GM12878 (cell line): ENCODE data around the gene KAZN. TPM values are rescaled to one million over a fixed set of nuclear protein-coding genes. Genes with fewer than 3 reads are reported as not detected.

Experiments
- ATAC-seq: fragments of 200-7000 bp; cut with Tn5 transposase; 3 replicates; pipeline ENCODE4 v1.9.1; 2020; ENCODE audit warnings: mild to moderate bottlenecking, moderate library complexity
- BruUV-seq: library from RNA; stranded (reverse); fragments of 400-500 nt; replicated peaks from 2 replicates; lab custom pipeline; 2021; lab: Mats Ljungman, UMichigan
- CTCF ChIA-PET: fragments of 300-600 bp; sonication (Branson Sonifier 250); formaldehyde crosslinking; extraction: SDS; loops from one replicate; lab custom pipeline; 2021; ENCODE audit warnings: inconsistent platforms; lab: Yijun Ruan, JAX
- POLR2A ChIA-PET: fragments of 350-600 bp; formaldehyde crosslinking; extraction: SDS; loops from one replicate; lab custom pipeline; 2021; ENCODE audit warnings: inconsistent platforms; lab: Charles Lee
- RAD21 ChIA-PET: fragments of 300-600 bp; sonication (Branson Sonifier 250); formaldehyde crosslinking; loops from one replicate; lab custom pipeline; 2023; ENCODE audit warnings: antibody characterized with exemption; ENCODE audit not compliant: unreplicated experiment; lab: Charles Lee
- SMC1A ChIA-PET: fragments of 300-600 bp; sonication (Branson Sonifier 250); formaldehyde crosslinking; loops from one replicate; lab custom pipeline; 2023; ENCODE audit not compliant: unreplicated experiment, uncharacterized antibody; lab: Charles Lee
- DNase-seq: peaks from one replicate; pipeline ENCODE4 v3.0.0-alpha.2; 2011; ENCODE audit warnings: low read depth, low spot score
- FAIRE-seq: peaks from 3 replicates; lab custom pipeline; 2011; peaks lifted over from hg19 to GRCh38; lab: Jason Lieb, UNC
- H2AFZ ChIP-seq: 2 replicates; pipeline ENCODE4 v1.6.0; 2011; ENCODE audit warnings: low read depth, low read length, control low read depth; ENCODE audit not compliant: control insufficient read depth
- H3K27ac ChIP-seq: 2 replicates; pipeline ENCODE4 v1.5.1; 2011; ENCODE audit warnings: control low read depth; ENCODE audit not compliant: control insufficient read depth, insufficient read depth
- H3K27me3 ChIP-seq, 2 experiments: replicated peaks in 1 of 2; 2 replicates each; pipeline versions ENCODE4 v1.6.0 to v1.6.1; 2011; ENCODE audit warnings: low read length in 1 of 2; ENCODE audit not compliant: control insufficient read depth in 2 of 2, insufficient read depth in 2 of 2
- H3K36me3 ChIP-seq, 2 experiments: 2 replicates each; pipeline ENCODE4 v1.5.1; 2011; ENCODE audit warnings: low read length in 1 of 2; ENCODE audit not compliant: control insufficient read depth in 2 of 2, insufficient read depth in 2 of 2
- H3K4me1 ChIP-seq: 2 replicates; pipeline ENCODE4 v1.6.1; 2011; ENCODE audit warnings: mild to moderate bottlenecking, low read length, moderate library complexity, mixed read lengths; ENCODE audit not compliant: control insufficient read depth, insufficient read depth
- H3K4me2 ChIP-seq: 2 replicates; pipeline ENCODE4 v1.6.0; 2011; ENCODE audit warnings: control low read depth; ENCODE audit not compliant: control insufficient read depth, insufficient read depth
- H3K4me3 ChIP-seq: fragments of 200-600 bp; sonication (generic); 2 replicates; pipeline ENCODE4 v1.5.1; 2016
- H3K79me2 ChIP-seq: 2 replicates; pipeline ENCODE4 v1.6.0; 2011; ENCODE audit warnings: low read length; ENCODE audit not compliant: control insufficient read depth, insufficient read depth
- H3K9ac ChIP-seq: 2 replicates; pipeline ENCODE4 v1.8.0; 2011; ENCODE audit warnings: low read length, control low read depth, mixed read lengths; ENCODE audit not compliant: control insufficient read depth, insufficient read depth
- H3K9me3 ChIP-seq: replicated peaks from 3 replicates; pipeline ENCODE4 v1.5.1; 2011; ENCODE audit warnings: mild to moderate bottlenecking, low read length; ENCODE audit not compliant: control insufficient read depth, insufficient read depth
- H4K20me1 ChIP-seq: 2 replicates; pipeline ENCODE4 v1.6.0; 2011; ENCODE audit not compliant: control insufficient read depth, insufficient read depth
- BHLHE40 ChIP-seq, 2 experiments: fragments of 450-650 bp in 1 of 2; IDR thresholded peaks; 2 replicates each; pipeline ENCODE4 v1.6.1; 2011 to 2017; ENCODE audit warnings: low read depth in 2 of 2, borderline replicate concordance in 1 of 2, improper control_type of control experiment in 1 of 2, low read length in 1 of 2, mild to moderate bottlenecking in 1 of 2
- BMI1 ChIP-seq: fragments of 450-650 bp; IDR thresholded peaks from 2 replicates; pipeline ENCODE4 v1.6.1; 2016; ENCODE audit warnings: mild to moderate bottlenecking, moderate library complexity, borderline replicate concordance
- CHD4 ChIP-seq: fragments of 200-600 bp; sonication (generic); IDR thresholded peaks from 2 replicates; pipeline ENCODE4 v1.6.1; 2016; ENCODE audit warnings: mild to moderate bottlenecking
- ESRRA ChIP-seq: IDR thresholded peaks from 2 replicates; pipeline ENCODE4 v1.6.1; 2012; ENCODE audit warnings: mild to moderate bottlenecking, low read length, improper control_type of control experiment
- HSF1 ChIP-seq: fragments of 150-350 bp; IDR thresholded peaks from 2 replicates; pipeline ENCODE4 v1.6.1; 2014; ENCODE audit warnings: mild to moderate bottlenecking, low read depth, low read length
- IRF4 ChIP-seq: IDR thresholded peaks from 2 replicates; pipeline ENCODE4 v1.6.1; 2011; ENCODE audit warnings: low read depth, low read length
- MEF2B ChIP-seq: fragments of 450-650 bp; IDR thresholded peaks from 2 replicates; pipeline ENCODE4 v1.6.1; 2018; ENCODE audit warnings: mild to moderate bottlenecking, moderate library complexity; ENCODE audit not compliant: partially characterized antibody, poor library complexity, severe bottlenecking
- NBN ChIP-seq: fragments of 450-650 bp; IDR thresholded peaks from 2 replicates; pipeline ENCODE4 v1.6.1; 2016
- NFYA ChIP-seq: IDR thresholded peaks from 2 replicates; pipeline ENCODE4 v1.6.1; 2011; ENCODE audit warnings: low read depth, mild to moderate bottlenecking, low read length, improper control_type of control experiment, borderline replicate concordance
- SIN3A ChIP-seq: IDR thresholded peaks from 2 replicates; pipeline ENCODE4 v1.6.1; 2012; ENCODE audit warnings: low read depth, low read length, improper control_type of control experiment
- SREBF1 ChIP-seq: IDR thresholded peaks from 2 replicates; pipeline ENCODE4 v1.6.1; 2012; ENCODE audit warnings: mild to moderate bottlenecking, low read length
- ZNF207 ChIP-seq: fragments of 450-650 bp; IDR thresholded peaks from 2 replicates; pipeline ENCODE4 v1.6.1; 2014; ENCODE audit warnings: antibody characterized with exemption, mild to moderate bottlenecking, borderline replicate concordance
- ZNF217 ChIP-seq: fragments of 450-650 bp; IDR thresholded peaks from 2 replicates; pipeline ENCODE4 v1.6.1; 2017; ENCODE audit warnings: antibody characterized with exemption, mild to moderate bottlenecking
- ZNF622 ChIP-seq: fragments of 450-650 bp; IDR thresholded peaks from 2 replicates; pipeline ENCODE4 v1.6.1; 2017; ENCODE audit warnings: mild to moderate bottlenecking, inconsistent platforms
- WGBS: methylation state at CpG from one replicate; pipeline ENCODE4 v1.1.6; 2016; ENCODE audit warnings: low lambda C conversion rate; ENCODE audit not compliant: insufficient replicate concordance, insufficient coverage; ENCODE audit errors: missing lambda C conversion rate; 5-methylcytosine and 5-hydroxymethylcytosine counted together
- in situ Hi-C: fragments of 300-500 bp; cut with MboI; formaldehyde crosslinking; loops from 9 replicates; pipeline ENCODE4 v1.14.3; 2018; ENCODE audit warnings: mixed read lengths
- intact Hi-C: fragments of 100-400 bp; cut with micrococcal nuclease; formaldehyde crosslinking; loops from one replicate; pipeline ENCODE4 v1.14.2; 2022; ENCODE audit not compliant: unreplicated experiment
- polyA plus RNA-seq, 11 experiments: library from polyadenylated mRNA; depleted of rRNA in 4 of 11; unstranded in 6 of 11; stranded (reverse) in 5 of 11; fragments of >200 nt; fragmentation: Nextera tagmentation in 4 of 11; fragmentation: Illumina TruSeq in 1 of 11; extraction: Ambion mirVana in 4 of 11; extraction: Trizol in 1 of 11; gene quantifications; 1 replicate in 1 of 11; 2 replicates in 10 of 11; pipeline versions ENCODE4 v1.2.1 to v1.2.3, GENCODE V29; 2011 to 2016; ENCODE audit warnings: inconsistent platforms in 2 of 11, missing spikeins in 2 of 11, low read depth in 1 of 11
- total RNA-seq, 4 experiments: library from RNA; depleted of rRNA in 3 of 4; stranded (reverse); fragments of >200 nt in 3 of 4; fragmentation: Illumina TruSeq in 1 of 4; extraction: Trizol in 1 of 4; gene quantifications; 2 replicates each; pipeline versions ENCODE4 v1.2.1 to v1.2.3, GENCODE V29; 2013 to 2021
- TF ChIP-seq, protein P1 (sequence below): fragments of 450-650 bp; IDR thresholded peaks from 2 replicates; pipeline ENCODE4 v1.6.1; 2017; ENCODE audit warnings: mild to moderate bottlenecking, moderate library complexity
- TF ChIP-seq, protein P2 (sequence below): IDR thresholded peaks from 2 replicates; pipeline ENCODE4 v1.6.1; 2011; ENCODE audit warnings: borderline replicate concordance, low read depth, mild to moderate bottlenecking, moderate library complexity, mixed read lengths, low read length; ENCODE audit not compliant: insufficient read depth; ENCODE audit errors: extremely low read length
- TF ChIP-seq, protein P3 (sequence below): fragments of 450-650 bp; IDR thresholded peaks from 2 replicates; pipeline ENCODE4 v1.6.1; 2017; ENCODE audit warnings: low read depth, mild to moderate bottlenecking, moderate library complexity

The KAZN gene
- total and polyA plus RNA-seq, 10 of the 15 experiments (the other 5 are each of a cell fraction or from before 2014, with no cell fraction given), result 0.72 to 4.0 (median 1.2) TPM

DNA sequence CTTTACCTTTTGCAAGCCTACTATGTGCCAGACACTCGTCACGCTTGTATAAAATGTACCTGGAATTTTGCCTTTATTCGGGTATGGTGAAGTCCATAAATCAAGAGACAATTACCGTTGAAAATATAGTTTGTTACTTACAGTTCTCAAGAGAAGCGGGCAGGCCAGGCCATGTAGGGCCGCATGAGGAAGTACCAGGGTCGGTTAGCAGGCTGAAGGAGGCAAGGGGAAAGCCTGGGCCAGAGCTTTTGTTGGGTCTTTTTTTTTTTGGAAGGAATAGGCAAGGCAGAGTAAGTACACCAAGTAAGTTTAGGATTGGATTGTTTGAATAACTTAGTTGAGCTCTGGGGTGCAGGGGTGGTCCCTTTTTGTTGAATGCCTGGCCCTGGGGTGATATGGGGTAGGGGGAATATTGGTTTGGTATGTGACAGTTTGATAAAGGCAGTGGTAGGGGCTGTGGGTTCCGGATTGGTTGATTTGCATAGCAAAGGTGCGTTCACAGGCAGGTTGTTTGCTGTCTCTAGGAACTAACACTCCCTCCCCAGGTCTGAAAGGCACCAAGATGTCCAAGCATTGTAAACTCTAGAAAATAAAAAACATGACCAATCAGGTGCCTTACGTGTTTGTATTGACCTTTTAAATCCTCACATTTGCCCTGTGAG lies 80.7 kb downstream of the KAZN start:
- Histone ChIP-seq H3K9ac (no peak overlapping the region), H3K27me3 (no peaks in the 10 kb centered on the region; a peak in 1 of 4 replicates), H3K79me2 (no peaks in the 10 kb centered on the region), H3K9me3 (peaks cover under 1% of the 10 kb centered on the region; the same call in 1 of the 3 replicates), H3K4me2 (no peak overlapping the region), H3K36me3 (no peaks in the 10 kb centered on the region), H3K4me3 (no peak overlapping the region), H2AFZ (no peak overlapping the region), H4K20me1 (no peaks in the 10 kb centered on the region), H3K27ac (no peak overlapping the region), H3K4me1 (no peaks in the 10 kb centered on the region)
- ChIA-PET SMC1A (no interaction called here), POLR2A (no interaction called here), CTCF (interaction anchor here (1.3 kb wide), 1 partner anchor 51 kb away, joined by 3 read pairs; no protein-coding TSS in a partner anchor), RAD21 (no interaction called here)
- no TSS peak for BruUV-seq
- ATAC-seq, result no peak
- in situ Hi-C loops (no loop called here), intact Hi-C loops (no loop called here)
- 40% methylated on average over 10 of the region's 10 CpGs for WGBS
- FAIRE-seq, result no peak
- DNase-seq, result no peak
- TF ChIP-seq ZNF622, result no peak
- no peak for TF ChIP-seq ZNF207
- no peak for TF ChIP-seq NBN
- no peak for TF ChIP-seq ESRRA
- TF ChIP-seq CHD4, result no peak
- no peak for TF ChIP-seq SREBF1
- no peak for TF ChIP-seq IRF4
- TF ChIP-seq SIN3A, result no peak
- TF ChIP-seq MEF2B, result no peak
- TF ChIP-seq HSF1, result no peak
- no peak for TF ChIP-seq BHLHE40 (IDR thresholded peaks at IDR 0.05; ENCODE audit: borderline replicate concordance in 1 of 2, low read depth in 2 of 2, low read length in 1 of 2)
- TF ChIP-seq, protein P1, sequence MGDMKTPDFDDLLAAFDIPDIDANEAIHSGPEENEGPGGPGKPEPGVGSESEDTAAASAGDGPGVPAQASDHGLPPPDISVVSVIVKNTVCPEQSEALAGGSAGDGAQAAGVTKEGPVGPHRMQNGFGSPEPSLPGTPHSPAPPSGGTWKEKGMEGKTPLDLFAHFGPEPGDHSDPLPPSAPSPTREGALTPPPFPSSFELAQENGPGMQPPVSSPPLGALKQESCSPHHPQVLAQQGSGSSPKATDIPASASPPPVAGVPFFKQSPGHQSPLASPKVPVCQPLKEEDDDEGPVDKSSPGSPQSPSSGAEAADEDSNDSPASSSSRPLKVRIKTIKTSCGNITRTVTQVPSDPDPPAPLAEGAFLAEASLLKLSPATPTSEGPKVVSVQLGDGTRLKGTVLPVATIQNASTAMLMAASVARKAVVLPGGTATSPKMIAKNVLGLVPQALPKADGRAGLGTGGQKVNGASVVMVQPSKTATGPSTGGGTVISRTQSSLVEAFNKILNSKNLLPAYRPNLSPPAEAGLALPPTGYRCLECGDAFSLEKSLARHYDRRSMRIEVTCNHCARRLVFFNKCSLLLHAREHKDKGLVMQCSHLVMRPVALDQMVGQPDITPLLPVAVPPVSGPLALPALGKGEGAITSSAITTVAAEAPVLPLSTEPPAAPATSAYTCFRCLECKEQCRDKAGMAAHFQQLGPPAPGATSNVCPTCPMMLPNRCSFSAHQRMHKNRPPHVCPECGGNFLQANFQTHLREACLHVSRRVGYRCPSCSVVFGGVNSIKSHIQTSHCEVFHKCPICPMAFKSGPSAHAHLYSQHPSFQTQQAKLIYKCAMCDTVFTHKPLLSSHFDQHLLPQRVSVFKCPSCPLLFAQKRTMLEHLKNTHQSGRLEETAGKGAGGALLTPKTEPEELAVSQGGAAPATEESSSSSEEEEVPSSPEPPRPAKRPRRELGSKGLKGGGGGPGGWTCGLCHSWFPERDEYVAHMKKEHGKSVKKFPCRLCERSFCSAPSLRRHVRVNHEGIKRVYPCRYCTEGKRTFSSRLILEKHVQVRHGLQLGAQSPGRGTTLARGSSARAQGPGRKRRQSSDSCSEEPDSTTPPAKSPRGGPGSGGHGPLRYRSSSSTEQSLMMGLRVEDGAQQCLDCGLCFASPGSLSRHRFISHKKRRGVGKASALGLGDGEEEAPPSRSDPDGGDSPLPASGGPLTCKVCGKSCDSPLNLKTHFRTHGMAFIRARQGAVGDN, result no peak
- no peak for TF ChIP-seq BMI1
- no peak for TF ChIP-seq NFYA
- no peak for TF ChIP-seq ZNF217
- TF ChIP-seq, protein P2, sequence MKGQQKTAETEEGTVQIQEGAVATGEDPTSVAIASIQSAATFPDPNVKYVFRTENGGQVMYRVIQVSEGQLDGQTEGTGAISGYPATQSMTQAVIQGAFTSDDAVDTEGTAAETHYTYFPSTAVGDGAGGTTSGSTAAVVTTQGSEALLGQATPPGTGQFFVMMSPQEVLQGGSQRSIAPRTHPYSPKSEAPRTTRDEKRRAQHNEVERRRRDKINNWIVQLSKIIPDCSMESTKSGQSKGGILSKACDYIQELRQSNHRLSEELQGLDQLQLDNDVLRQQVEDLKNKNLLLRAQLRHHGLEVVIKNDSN, result no peak
- TF ChIP-seq, protein P3, sequence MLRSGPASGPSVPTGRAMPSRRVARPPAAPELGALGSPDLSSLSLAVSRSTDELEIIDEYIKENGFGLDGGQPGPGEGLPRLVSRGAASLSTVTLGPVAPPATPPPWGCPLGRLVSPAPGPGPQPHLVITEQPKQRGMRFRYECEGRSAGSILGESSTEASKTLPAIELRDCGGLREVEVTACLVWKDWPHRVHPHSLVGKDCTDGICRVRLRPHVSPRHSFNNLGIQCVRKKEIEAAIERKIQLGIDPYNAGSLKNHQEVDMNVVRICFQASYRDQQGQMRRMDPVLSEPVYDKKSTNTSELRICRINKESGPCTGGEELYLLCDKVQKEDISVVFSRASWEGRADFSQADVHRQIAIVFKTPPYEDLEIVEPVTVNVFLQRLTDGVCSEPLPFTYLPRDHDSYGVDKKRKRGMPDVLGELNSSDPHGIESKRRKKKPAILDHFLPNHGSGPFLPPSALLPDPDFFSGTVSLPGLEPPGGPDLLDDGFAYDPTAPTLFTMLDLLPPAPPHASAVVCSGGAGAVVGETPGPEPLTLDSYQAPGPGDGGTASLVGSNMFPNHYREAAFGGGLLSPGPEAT, result no peak
